ENCODE measurements around the gene RUBCNL. TPM values are rescaled to one million over a fixed set of nuclear protein-coding genes. Genes with fewer than 3 reads are reported as not detected.

Gene RUBCNL, protein sequence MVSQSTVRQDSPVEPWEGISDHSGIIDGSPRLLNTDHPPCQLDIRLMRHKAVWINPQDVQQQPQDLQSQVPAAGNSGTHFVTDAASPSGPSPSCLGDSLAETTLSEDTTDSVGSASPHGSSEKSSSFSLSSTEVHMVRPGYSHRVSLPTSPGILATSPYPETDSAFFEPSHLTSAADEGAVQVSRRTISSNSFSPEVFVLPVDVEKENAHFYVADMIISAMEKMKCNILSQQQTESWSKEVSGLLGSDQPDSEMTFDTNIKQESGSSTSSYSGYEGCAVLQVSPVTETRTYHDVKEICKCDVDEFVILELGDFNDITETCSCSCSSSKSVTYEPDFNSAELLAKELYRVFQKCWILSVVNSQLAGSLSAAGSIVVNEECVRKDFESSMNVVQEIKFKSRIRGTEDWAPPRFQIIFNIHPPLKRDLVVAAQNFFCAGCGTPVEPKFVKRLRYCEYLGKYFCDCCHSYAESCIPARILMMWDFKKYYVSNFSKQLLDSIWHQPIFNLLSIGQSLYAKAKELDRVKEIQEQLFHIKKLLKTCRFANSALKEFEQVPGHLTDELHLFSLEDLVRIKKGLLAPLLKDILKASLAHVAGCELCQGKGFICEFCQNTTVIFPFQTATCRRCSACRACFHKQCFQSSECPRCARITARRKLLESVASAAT
- total RNA-seq (2022; extraction: Qiagen RNA extraction), result 0.15 to 0.24 TPM (median 0.21 TPM) in 5 replicates

GRCh38 chr13:46387064-46387851, at the start of gene RUBCNL:
RUBCNL (minus strand) TSS chr13:46387252; CDS start chr13:46372475, 14,777 bp downstream.

Other genes starting within 250 kb of the RUBCNL start
- 0.13 to 0.30 TPM (median 0.15 TPM) in 5 replicates for gene LCP1, start 205.1 kb downstream of the RUBCNL start, total RNA-seq (2022; extraction: Qiagen RNA extraction)
- not detected in 5 replicates for gene LRRC63, start 175.3 kb downstream of the RUBCNL start, total RNA-seq (2022; extraction: Qiagen RNA extraction)
- gene LRCH1, start 165.9 kb upstream of the RUBCNL start, total RNA-seq (2022; extraction: Qiagen RNA extraction), result 8.3 to 11.4 TPM (median 10.0 TPM) in 5 replicates

Data from A549 treated with dexamethasone at 1 μM for 4 hours (cell line).